GM19397 (cell line): Measurements from ENCODE around the gene PPARA.
"Not testable (repeated sequence)": the region's sequence is repeated elsewhere in the genome, so short reads cannot be mapped to it uniquely, and the experiment has no call there.

Experiments used
- ATAC-seq: cut with Tn5 transposase; IDR thresholded peaks from one replicate; pipeline ENCODE4 v1.9.1; 2021; ENCODE audit warnings: mild to moderate bottlenecking, moderate library complexity; ENCODE audit not compliant: unreplicated experiment

Gene PPARA

DNA sequence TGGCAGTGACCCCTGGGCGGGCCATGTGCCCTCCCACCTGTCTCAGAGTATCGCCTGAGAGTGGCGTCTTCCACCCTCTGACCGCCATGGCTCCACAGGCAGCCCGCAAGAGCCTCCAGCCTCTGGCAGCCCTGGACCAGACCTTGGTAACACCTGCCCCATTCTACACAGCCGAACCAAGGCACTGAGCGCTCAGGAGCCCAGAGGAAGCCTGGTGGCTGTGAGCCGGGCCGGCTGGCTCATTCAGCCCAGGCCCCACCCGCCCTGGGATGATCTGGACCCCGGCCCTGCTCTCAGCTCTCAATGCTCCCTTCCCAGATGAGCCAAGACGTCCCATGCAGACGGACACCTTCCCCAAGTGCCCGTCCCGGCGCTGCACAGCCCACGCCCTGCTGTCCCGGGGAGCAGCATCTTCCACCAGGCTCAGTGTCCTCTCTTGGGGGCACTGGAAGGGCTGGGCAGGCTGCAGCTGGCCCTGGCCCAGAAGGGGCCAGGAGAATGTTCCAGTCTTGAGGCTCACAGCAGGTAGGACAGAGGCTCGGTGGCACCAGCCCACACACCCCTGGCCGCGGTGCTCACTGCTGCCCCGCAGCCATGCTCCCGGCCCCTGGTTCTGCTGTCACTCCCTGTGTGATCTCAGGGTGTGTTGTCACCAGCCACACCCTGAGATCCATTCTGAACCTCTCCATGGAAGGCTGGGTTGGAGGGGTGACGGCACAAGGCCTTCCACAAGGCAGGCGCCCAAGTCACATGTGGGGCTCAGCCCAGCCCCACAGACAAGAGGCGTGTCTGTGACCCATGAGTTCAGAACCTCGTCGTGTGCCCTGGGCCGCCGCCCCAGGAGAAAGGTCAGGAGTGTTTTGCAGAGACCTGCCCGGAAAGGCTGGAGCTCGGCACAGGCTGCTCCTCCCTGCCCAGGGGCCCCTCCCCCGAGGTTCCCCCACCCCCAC, 24.2 kb upstream of the PPARA start:
- ATAC-seq: no peak

DNA sequence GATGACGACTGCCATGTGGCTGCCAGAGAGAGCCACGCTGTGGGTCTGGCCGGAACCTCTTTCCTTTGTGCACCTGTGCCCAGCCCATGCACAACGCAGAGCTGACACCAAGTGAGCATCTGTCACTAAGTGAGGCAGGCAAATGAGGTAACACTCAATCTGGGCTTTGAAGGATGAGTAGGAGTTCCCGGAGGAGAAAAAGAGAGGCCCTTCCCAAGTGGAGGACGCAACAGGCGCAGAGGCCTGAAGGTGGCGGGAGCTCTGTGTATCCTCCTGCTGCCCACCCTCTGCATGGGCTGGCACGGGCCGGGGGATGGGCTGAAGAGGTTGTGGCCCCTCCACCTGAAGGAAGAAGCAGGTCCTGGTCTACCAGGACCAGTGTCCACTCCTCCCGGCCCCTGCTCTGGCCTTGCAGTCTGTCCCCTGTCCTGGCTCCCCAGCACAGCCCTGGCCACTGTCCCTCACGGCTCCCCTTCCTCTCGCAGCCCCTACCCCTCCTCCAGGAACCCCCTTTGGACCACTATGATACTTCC, 23.4 kb upstream of the PPARA start:
- ATAC-seq: no peak

DNA sequence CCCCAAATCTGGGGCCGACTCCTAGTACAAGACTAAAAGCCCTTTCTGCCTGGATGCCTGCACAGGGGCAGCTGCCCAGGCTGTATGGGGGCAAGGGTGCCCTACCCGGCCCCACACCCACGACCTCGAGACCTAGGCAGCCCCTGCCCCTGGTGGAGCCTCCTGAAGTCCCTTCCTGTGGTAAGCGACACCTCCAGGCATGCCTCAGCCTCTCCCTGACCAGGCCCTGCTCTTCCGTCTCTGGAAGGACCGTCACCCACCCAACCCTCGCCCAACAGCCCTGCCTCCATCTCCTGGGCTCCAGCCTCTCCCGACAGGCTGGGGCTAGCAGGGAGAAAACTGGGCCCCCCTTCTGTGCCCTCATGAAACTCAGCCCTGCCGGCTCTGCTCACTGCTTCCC, 22.8 kb upstream of the PPARA start:
- no peak for ATAC-seq

GRCh38 chr22:46128606-46129005, 21.7 kb upstream of the PPARA start:
- ATAC-seq: no peak

GRCh38 chr22:46129390-46130041, 20.8 kb upstream of the PPARA start:
- no peak for ATAC-seq

DNA sequence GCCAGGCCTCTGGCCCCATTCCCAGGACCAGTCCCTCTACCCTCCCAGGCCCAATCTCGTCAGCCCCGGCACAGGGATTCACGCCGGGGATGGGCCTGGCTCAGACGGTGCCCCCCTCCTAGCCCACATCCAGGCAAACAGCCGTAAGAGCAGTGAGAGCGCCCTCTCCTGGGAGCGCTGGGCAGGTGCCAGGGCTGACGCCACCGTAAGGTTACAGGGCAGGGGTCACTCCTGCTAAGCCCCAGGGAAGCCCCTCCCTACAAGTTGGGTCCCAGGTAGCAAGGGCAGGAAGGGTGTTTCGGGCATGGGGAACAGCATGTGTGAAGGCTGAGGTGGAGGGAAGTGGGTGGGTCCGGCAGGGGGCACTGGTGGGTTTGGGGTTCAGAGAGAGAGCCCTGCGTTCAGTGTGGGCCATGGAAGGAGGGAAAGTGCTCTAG, 19.2 kb upstream of the PPARA start:
- no peak for ATAC-seq

DNA sequence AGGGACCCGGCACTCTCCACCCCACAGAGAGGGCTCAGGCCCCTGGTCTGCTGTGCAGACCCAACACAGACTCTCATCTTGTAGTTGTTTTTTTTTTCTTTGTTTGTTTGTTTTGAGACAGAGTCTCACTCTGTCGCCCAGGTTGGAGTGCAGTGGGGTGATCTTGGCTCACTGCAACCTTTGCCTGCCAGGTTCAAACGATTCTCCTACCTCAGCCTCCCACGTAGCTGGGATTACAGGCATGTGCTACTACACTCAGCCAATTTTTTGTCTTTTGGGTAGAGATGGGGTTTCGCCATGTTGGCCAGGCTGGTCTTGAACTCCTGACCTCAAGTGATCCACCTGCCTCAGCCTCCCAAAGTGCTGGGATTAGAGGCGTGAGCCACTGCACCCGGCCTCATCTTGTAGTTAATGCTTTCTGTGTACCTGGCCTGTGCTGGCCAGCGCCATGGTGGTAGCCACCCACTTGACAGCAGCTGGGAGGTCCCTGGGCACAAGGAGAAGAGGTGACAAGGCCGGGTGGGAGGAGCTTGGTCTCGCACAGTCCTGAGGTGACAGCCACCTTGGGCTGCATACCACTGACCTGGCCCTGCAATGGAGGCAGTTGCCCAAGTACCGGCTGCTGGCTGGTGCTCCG, 18.0 kb upstream of the PPARA start:
- ATAC-seq: not testable (repeated sequence)

- no peak for ATAC-seq
Measured at GRCh38 chr22:46132830-46133587, 17.3 kb upstream of the PPARA start.

DNA sequence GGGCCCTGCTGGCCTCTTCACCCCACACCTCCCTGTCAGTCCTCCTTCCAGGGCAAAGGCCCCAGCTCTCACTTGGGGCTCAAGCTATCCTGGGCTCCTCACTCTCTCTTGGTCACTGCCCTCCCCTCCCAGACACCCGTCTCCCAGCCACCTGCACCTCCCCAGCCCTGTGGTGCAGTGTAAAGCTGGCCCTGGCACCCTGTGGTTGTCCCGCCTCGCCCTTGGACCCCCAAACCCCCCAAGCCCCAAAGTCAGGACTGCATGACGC, 16.8 kb upstream of the PPARA start:
- no peak for ATAC-seq

DNA sequence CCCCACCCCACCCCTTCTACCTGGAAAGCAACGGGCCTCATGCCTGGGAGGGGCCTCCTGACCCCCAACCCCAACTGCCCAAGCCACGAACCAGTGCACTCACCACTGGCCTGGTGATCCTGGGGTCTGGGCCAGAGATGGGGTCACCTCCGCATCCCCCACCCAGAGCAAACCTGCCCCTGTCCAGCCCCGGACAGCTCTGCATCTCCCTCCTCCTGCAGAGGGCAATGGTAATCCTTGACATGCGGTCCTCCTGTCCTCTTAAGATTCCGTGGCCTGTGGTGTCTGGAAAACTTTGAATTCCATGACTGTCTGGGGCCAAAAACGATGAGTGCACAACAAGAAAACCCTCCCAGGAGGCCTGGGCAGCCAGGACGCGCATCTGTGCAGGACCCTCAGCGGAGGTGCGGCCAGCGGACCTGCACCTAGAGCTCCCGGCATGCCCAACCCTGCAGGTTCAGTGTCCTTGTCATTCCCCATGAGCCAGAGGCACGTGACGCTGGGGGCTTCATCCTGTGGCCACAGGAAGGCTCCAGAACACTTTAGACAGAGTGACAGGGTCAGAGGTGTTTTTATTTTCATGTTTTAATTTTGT, 16.1 kb upstream of the PPARA start:
- no peak for ATAC-seq

- no peak for ATAC-seq
Measured at GRCh38 chr22:46135611-46136485, 14.5 kb upstream of the PPARA start.

GRCh38 chr22:46136486-46137217, 13.7 kb upstream of the PPARA start:
- ATAC-seq: no peak

GRCh38 chr22:46137218-46137766, 13.0 kb upstream of the PPARA start:
- ATAC-seq: no peak

DNA sequence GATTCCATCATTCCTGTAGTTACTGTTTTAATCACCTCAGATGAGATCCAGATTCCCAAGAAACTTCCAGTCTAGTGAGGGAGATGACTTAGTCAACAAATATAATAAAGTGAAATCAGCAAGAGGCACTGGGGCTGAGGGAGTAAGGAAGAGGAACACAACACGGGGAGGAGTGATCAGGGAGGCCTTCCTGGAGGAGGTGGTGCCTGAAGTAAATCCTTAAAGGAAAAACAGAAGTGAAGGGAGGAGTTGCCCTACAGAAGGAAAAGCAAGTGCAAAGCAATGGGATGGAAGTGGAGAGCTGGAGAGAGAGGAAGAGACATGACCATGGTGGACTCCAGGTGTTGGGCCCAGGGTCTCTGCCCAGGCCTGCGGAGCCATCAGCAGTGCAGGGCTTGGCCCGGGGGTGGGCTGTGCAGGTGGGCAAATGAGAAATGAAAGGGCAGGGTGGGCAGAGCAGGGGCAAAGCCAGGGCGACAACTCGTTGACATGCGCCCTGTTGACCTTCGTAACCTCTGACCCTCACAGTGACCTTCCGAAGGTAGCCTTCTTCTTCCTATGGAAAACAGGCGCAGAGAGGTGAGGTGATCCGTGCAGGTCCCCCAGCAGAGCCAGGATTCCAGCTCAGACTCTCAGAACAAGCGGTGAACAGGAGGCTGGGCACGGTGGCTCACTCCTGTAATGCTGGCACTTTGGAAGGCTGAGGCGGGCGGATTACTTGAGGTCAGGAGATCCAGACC, 12.1 kb upstream of the PPARA start:
- ATAC-seq: no peak

GRCh38 chr22:46139417-46139816, 10.9 kb upstream of the PPARA start:
- ATAC-seq: not testable (repeated sequence)

GRCh38 chr22:46139895-46140350, 10.4 kb upstream of the PPARA start:
- no peak for ATAC-seq

GRCh38 chr22:46140989-46141928, 9.1 kb upstream of the PPARA start:
- ATAC-seq: no peak
